SKM-1 (cell line): ENCODE measurements around the gene SYNPO2L.
"Not testable (repeated sequence)": the region's sequence is repeated elsewhere in the genome, so short reads cannot be mapped to it uniquely, and the experiment has no call there.

Experiments
- DNase-seq: peaks from one replicate; lab custom pipeline; 2025; ENCODE audit not compliant: unreplicated experiment; lab: John Stamatoyannopoulos, UW

SYNPO2L gene

DNA sequence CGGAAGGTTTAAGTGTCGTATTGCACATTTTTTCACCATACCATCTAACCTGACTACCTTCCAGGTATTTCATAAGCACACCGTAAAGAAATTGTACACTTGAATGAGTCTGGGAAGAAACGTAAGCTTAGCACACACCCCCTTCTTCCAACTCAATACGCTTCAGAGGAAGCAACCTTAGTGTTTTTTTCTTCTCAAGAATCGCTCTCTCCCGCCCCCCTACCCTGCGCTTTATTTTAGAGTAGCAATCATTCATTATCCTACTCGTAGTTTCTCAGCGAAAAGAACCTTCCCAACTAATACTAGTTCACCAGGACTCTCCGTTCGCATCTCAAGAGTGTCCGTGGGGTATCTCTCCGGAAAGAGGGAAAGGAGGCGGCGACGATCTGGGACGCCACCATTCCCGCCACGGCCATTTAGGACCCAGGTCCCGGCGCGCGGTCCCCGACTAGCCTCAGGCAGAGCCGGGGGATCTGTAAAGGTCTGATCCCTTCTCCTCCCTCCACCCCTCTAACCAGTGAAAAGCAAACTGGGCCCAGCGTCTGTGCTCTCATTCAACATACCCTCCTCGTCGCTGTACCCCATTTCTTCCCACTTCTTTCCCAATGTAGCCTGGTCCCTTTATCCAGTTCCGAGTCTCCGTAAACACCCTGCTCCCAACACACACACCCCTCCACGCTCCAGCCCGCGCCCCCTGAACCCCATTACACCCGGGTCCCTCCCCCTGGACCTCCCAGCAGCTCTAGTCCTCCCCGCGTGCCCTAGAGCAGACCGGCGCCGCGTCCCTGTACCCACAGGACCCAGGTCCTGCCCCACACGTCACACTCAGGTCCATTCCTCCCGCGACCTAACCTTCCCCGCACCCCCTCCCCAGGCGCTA lies 30.6 kb downstream of the SYNPO2L start:
- no peak for DNase-seq

DNA sequence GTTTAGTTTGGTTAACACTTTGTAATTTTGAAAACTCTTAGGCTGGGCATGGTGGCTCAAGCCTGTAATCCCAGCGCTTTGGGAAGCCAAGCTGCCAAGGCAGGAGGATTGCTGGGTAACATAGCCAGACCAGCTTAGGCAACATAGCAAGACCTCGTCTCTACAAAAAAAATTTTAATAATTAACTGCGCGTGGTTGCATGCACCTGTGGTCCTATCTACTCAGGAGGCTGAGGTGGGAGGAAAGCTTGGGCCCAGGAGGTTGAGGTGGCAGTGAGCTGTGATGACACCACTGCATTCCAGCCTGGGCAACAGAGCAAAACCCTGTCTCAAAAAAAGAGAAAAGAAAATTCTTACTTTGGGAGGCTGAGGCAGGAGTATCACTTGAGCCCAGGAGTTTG lies 32.8 kb downstream of the SYNPO2L start:
- DNase-seq: no peak

DNA sequence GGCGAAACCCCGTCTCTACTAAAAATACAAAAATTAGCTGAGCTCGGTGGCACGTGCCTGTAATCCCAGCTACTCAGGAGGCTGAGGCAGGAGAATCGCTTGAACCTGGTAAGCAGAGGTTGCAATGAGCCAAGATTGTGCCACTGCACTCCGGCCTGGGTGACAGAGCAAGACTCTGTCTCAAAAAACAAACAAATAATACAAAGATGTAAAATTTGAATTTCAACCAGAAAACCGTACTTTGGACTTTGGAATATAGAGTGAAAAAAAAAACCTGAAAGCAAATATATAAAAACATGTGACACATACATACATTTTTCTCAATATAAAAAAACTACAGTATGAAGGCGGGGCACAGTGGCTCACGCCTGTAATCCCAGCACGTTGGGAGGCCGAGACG lies 34.9 kb downstream of the SYNPO2L start:
- not testable (repeated sequence) for DNase-seq

DNA sequence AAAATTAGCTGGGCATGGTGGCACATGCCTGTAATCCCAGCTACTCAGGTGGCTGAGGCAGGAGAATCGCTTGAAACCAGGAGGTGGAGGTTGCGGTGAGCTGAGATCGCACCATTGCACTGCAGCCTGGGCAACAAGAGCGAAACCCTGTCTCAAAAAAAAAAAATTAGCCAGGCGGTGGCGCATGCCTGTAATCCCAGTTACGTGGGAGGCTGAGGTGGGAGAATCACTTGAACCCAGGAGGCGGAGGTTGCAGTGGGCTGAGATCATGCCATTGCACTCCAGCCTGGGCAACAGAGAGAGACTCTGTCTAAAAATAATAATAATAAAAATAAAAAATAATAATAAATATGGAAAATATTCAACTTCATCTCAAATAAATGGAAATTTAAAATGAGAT lies 38.7 kb downstream of the SYNPO2L start:
- not testable (repeated sequence) for DNase-seq

DNA sequence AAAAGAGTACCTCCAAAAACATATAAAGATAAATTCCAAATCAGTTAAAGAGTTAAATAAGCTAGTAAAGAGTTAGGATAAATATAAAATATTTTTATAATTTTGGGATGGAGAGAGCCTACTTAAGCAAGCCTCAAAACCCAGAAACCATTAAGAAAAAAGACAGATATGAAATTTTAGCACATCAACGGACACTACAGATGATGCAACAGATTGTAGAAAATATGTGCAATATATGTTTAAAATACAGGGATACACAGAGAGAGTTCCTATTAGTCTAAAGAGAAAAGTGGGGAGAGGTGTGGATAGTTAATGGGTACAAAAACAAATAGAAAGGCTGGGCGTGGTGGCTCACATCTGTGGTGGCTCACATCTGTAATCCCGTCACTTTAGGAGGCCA lies 41.1 kb downstream of the SYNPO2L start:
- no peak for DNase-seq

DNA sequence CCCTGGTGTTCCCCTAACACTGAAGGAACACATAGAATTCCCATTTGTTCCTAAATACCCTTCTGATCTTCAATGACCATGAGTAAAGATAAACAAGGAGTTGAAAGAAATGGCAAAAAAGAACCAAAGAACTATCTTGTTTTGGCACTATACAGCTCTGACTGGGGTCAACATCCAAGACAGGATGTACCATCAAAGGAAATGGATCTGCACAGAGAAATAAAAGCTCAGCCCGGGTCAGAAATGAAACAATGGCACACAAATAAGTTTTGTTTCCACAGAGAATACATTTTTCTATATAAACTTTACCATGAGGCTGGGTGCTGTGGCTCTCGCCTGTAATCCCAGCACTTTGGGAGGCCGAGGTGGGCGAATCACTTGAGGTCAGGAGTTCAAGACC lies 46.7 kb downstream of the SYNPO2L start:
- no peak for DNase-seq

DNA sequence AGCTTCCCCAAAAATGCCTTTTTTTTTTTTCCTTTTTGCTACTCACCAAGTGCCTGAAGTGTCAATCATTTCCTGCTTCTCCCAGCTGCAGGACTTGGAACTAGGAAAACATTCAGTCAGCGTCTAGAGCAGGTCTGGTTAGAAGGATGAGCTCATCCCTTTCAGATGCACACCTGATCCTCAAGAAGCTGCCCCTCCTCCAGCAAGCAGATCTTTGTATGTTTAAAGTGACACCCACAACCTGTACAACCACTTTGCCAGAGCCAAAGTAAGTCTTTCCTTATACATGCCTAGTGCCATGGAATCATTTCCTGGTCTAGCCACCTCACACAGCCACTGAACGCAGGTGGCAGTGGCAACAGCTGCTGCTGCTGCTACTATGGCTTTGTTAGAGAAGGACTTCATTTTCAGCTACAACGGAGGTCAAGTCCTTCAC lies 54.3 kb downstream of the SYNPO2L start:
- no peak for DNase-seq

DNA sequence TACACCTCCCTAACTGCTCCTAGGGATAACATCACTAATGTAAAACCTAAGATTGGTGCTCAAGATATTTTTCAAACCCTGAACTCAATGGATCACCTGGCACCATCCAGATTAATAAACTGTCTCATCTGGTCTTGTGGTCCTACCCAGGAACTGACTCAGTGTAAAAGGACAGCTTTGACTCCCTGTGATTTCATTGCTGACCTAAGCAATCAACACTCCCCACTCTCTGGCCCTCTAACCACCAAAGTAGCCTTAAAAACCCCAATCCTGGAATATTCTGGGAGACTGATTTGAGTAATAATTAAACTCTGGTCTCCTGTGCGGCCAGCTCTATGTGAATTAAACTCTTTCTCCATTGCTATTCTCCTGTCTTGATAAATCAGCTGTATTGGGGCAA lies 58.5 kb downstream of the SYNPO2L start:
- no peak for DNase-seq
